ENCODE measurements around the gene TRIM17. TPM values are rescaled to one million over a fixed set of nuclear protein-coding genes. Genes with fewer than 3 reads are reported as not detected.

The TRIM17 gene
- total RNA-seq, 1 experiment from 2014 or later, result 0.54 TPM

GRCh38 chr1:228383773-228384172 is 32.9 kb downstream of the TRIM17 start:
- H3K4me1 ChIP-seq (ENCODE audit: insufficient read depth, low read length, poor library complexity, severe bottlenecking), result peaks cover 5% of the 10 kb centered on the region
- intact Hi-C loops (cut with micrococcal nuclease; ENCODE audit: unreplicated experiment), result no loop called here
- ChIA-PET CTCF (no interaction called here), POLR2A (ENCODE audit: low non-redundant PET) (no interaction called here)
- H3K9me3 ChIP-seq (ENCODE audit: low read depth, low read length, poor library complexity, severe bottlenecking), result no peaks in the 10 kb centered on the region
- no peaks in the 10 kb centered on the region for H3K36me3 ChIP-seq (ENCODE audit: insufficient read depth, low read length, poor library complexity, severe bottlenecking)
- TF ChIP-seq CTCF (conservative IDR thresholded peaks at IDR 0.05; ENCODE audit: low read depth, low read length), result no peak
- TF ChIP-seq EZH2 (IDR thresholded peaks at IDR 0.05; ENCODE audit: borderline replicate concordance, low read depth, low read length, poor library complexity, severe bottlenecking), result no peak
- no peak overlapping the region for H3K27ac ChIP-seq (ENCODE audit: low read depth, low read length, poor library complexity, severe bottlenecking)
- H3K27me3 ChIP-seq (replicated peaks; ENCODE audit: insufficient read depth, low read depth, low read length, poor library complexity), result no peaks in the 10 kb centered on the region
- no peak for DNase-seq (ENCODE audit: low spot score)
- no peak overlapping the region for H3K4me3 ChIP-seq (ENCODE audit: low read depth, low read length, poor library complexity, severe bottlenecking)
- no TSS peak for BruUV-seq (replicated peaks)

DNA sequence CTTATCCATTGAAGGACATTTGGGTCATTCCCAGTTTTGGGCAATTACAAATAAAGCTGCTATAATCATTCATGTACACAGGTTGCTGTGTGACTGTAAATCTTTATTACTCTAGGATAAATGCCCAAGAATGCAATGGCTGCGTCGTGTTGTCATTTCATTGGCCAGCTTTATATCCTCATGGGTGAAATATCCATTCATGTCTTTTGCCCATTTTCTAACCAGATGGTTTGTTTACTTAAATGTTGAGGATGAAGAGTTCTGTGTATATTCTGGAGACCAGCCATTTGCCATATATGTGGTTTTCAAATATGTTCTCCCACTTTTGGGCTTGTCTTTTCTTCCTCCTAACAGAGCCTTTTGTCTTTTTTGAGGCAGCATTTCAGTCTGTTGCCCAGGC is 35.3 kb downstream of the TRIM17 start:
- no peak overlapping the region for H3K27ac ChIP-seq (ENCODE audit: low read depth, low read length, poor library complexity, severe bottlenecking)
- no peaks in the 10 kb centered on the region for H3K27me3 ChIP-seq (replicated peaks; ENCODE audit: insufficient read depth, low read depth, low read length, poor library complexity)
- H3K36me3 ChIP-seq (ENCODE audit: insufficient read depth, low read length, poor library complexity, severe bottlenecking), result no peaks in the 10 kb centered on the region
- BruUV-seq (replicated peaks), result no TSS peak
- DNase-seq (ENCODE audit: low spot score), result no peak
- H3K9me3 ChIP-seq (ENCODE audit: low read depth, low read length, poor library complexity, severe bottlenecking), result no peaks in the 10 kb centered on the region
- no peak for TF ChIP-seq EZH2 (IDR thresholded peaks at IDR 0.05; ENCODE audit: borderline replicate concordance, low read depth, low read length, poor library complexity, severe bottlenecking)
- no peak for TF ChIP-seq CTCF (conservative IDR thresholded peaks at IDR 0.05; ENCODE audit: low read depth, low read length)
- intact Hi-C loops (cut with micrococcal nuclease; ENCODE audit: unreplicated experiment), result no loop called here
- H3K4me1 ChIP-seq (ENCODE audit: insufficient read depth, low read length, poor library complexity, severe bottlenecking), result peaks cover 5% of the 10 kb centered on the region
- POLR2A ChIA-PET (ENCODE audit: low non-redundant PET), result no interaction called here
- no peak overlapping the region for H3K4me3 ChIP-seq (ENCODE audit: low read depth, low read length, poor library complexity, severe bottlenecking)
- CTCF ChIA-PET, result no interaction called here

- Histone ChIP-seq H3K9me3 (ENCODE audit: low read depth, low read length, poor library complexity, severe bottlenecking) (no peaks in the 10 kb centered on the region), H3K36me3 (ENCODE audit: insufficient read depth, low read length, poor library complexity, severe bottlenecking) (no peaks in the 10 kb centered on the region), H3K27ac (ENCODE audit: low read depth, low read length, poor library complexity, severe bottlenecking) (no peak overlapping the region), H3K4me3 (ENCODE audit: low read depth, low read length, poor library complexity, severe bottlenecking) (no peak overlapping the region), H3K27me3 (replicated peaks; ENCODE audit: insufficient read depth, low read depth, low read length, poor library complexity) (no peaks in the 10 kb centered on the region), H3K4me1 (ENCODE audit: insufficient read depth, low read length, poor library complexity, severe bottlenecking) (peaks cover 5% of the 10 kb centered on the region)
- no TSS peak for BruUV-seq (replicated peaks)
- no peak for DNase-seq (ENCODE audit: low spot score)
- ChIA-PET POLR2A (ENCODE audit: low non-redundant PET) (no interaction called here), CTCF (interaction anchor here (0.5 kb wide), 1 partner anchor 27 kb away, joined by 7 read pairs; the partner anchor contains the start of gene TRIM11)
- TF ChIP-seq CTCF (conservative IDR thresholded peaks at IDR 0.05; ENCODE audit: low read depth, low read length), result no peak
- TF ChIP-seq EZH2 (IDR thresholded peaks at IDR 0.05; ENCODE audit: borderline replicate concordance, low read depth, low read length, poor library complexity, severe bottlenecking), result no peak
- intact Hi-C loops (cut with micrococcal nuclease; ENCODE audit: unreplicated experiment), result loop anchor here (5.0 kb wide), 1 partner anchor 123 kb away; no protein-coding TSS in a partner anchor
Measured at GRCh38 chr1:228379666-228380065, 37.0 kb downstream of the TRIM17 start.
